ENCODE results near the gene NR2C2. TPM values are rescaled to one million over a fixed set of nuclear protein-coding genes. Genes with fewer than 3 reads are reported as not detected.
A peak's percentile ranks its signal among the peaks of the same experiment; 100 is the strongest.

The NR2C2 gene
- total RNA-seq, 2 donors from 2014 or later: 43.5 to 79.1 TPM

DNA sequence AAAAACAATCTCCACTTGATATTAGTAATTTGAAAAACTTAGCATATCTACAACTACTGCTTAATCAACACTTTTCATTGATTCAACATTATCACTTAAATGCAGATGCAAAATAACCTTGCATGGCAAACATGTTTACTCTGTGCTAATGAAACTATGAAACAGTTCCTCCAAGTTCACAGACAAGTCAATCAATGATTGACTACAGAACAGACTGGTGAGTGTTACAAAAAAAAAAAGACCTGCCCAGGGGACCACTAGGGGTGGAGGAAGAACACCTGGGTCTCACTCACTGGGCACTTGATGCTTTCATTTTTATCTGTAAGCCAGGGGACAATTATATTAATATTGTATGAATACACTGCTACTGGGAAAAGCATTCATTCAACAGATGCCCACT, 4.3 kb upstream of the NR2C2 start:
- H3K36me3 ChIP-seq: peaks cover 15% of the 10 kb centered on the region
- H3K9me3 ChIP-seq: no peaks in the 10 kb centered on the region
- H3K4me3 ChIP-seq: no peak overlapping the region
- peaks cover 8 to 26% of the 10 kb centered on the region in 2 donors for H3K4me1 ChIP-seq (ENCODE audit: control insufficient read depth in 1 of 2, low read depth in 2 of 2)
- no peak for ATAC-seq (ENCODE audit: insufficient number of reproducible peaks, low FRiP score, low read depth)
- no peaks in the 10 kb centered on the region for H3K27me3 ChIP-seq (replicated peaks; ENCODE audit: insufficient read depth)
- DNase-seq (ENCODE audit: low spot score): no peak
- H3K27ac ChIP-seq: no peak overlapping the region
- TF ChIP-seq, protein P1, sequence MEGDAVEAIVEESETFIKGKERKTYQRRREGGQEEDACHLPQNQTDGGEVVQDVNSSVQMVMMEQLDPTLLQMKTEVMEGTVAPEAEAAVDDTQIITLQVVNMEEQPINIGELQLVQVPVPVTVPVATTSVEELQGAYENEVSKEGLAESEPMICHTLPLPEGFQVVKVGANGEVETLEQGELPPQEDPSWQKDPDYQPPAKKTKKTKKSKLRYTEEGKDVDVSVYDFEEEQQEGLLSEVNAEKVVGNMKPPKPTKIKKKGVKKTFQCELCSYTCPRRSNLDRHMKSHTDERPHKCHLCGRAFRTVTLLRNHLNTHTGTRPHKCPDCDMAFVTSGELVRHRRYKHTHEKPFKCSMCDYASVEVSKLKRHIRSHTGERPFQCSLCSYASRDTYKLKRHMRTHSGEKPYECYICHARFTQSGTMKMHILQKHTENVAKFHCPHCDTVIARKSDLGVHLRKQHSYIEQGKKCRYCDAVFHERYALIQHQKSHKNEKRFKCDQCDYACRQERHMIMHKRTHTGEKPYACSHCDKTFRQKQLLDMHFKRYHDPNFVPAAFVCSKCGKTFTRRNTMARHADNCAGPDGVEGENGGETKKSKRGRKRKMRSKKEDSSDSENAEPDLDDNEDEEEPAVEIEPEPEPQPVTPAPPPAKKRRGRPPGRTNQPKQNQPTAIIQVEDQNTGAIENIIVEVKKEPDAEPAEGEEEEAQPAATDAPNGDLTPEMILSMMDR (IDR thresholded peaks at IDR 0.05): no peak

- H3K4me1 ChIP-seq (ENCODE audit: control insufficient read depth in 1 of 2, low read depth in 2 of 2): peaks cover 19 to 44% of the 10 kb centered on the region in 2 donors
- H3K27ac ChIP-seq: peak overlapping the region; percentile 99
- DNase-seq (ENCODE audit: low spot score): no peak
- TF ChIP-seq, protein P1 (IDR thresholded peaks at IDR 0.05): no peak
- no peaks in the 10 kb centered on the region for H3K9me3 ChIP-seq
- peak overlapping the region; percentile 96 for H3K4me3 ChIP-seq
- no peak for ATAC-seq (ENCODE audit: insufficient number of reproducible peaks, low FRiP score, low read depth)
- H3K27me3 ChIP-seq (replicated peaks; ENCODE audit: insufficient read depth): no peaks in the 10 kb centered on the region
- H3K36me3 ChIP-seq: peaks cover 15% of the 10 kb centered on the region
These were observed 1.1 kb upstream of the NR2C2 start for GRCh38 chr3:14946236-14946635.

GRCh38 chr3:14946739-14947099, 664 bp upstream of the NR2C2 start:
- Histone ChIP-seq H3K27me3 (replicated peaks; ENCODE audit: insufficient read depth) (no peaks in the 10 kb centered on the region), H3K4me3 (peak overlapping the region; percentile 96), H3K9me3 (no peaks in the 10 kb centered on the region), H3K4me1 (ENCODE audit: control insufficient read depth in 1 of 2, low read depth in 2 of 2) (peaks cover 19 to 44% of the 10 kb centered on the region in 2 donors), H3K36me3 (peaks cover 15% of the 10 kb centered on the region), H3K27ac (peak overlapping the region; percentile 99)
- TF ChIP-seq, protein P1 (IDR thresholded peaks at IDR 0.05): no peak
- ATAC-seq (ENCODE audit: insufficient number of reproducible peaks, low FRiP score, low read depth) (no peak), DNase-seq (ENCODE audit: low spot score) (no peak)

DNA sequence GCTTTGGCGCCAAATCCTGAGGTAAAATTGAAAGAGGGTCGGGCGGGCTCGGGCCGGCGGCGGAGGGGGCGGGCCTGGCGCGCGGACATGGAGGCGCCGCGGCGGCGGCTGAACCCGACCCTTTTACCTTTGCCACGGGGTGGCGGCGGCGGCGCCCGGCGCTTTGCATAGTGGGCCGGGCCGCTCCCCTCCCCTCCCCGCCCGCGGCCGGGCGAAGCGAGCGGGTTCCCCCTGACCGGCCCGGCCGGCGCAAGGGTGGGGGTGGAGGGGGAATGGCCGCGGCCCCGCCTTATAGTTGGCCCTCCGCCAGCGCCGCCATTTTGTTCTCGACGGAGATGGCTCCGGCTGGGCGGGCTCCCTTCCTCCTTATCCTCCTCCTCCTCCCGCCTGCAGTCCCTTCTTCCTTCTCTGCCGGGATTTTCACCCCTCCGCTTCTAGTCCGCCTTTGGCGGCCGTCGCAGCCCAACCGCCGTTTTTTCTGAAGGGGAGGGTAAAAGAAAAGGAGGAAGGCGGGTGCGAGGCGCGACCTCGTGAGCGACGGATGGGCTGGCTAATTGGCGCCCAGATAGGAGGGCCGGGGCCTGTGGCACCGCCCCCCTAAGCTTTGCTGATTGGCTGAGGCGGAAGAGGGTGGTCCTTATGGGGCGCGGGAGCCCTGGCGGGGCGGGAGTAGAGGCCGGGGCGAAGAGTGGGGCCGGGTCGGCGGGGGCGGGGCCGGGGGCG, 664 bp downstream of the NR2C2 start:
- peaks cover 19 to 44% of the 10 kb centered on the region in 2 donors for H3K4me1 ChIP-seq (ENCODE audit: control insufficient read depth in 1 of 2, low read depth in 2 of 2)
- H3K27ac ChIP-seq: peak overlapping the region; percentile 99
- DNase-seq (ENCODE audit: low spot score): peak; percentile 78
- peak; percentile 96 for ATAC-seq (ENCODE audit: insufficient number of reproducible peaks, low FRiP score, low read depth)
- H3K4me3 ChIP-seq: peak overlapping the region; percentile 96
- H3K36me3 ChIP-seq: peaks cover 10% of the 10 kb centered on the region
- H3K27me3 ChIP-seq (replicated peaks; ENCODE audit: insufficient read depth): no peaks in the 10 kb centered on the region
- H3K9me3 ChIP-seq: no peaks in the 10 kb centered on the region
- TF ChIP-seq, protein P1 (IDR thresholded peaks at IDR 0.05): no peak

DNA sequence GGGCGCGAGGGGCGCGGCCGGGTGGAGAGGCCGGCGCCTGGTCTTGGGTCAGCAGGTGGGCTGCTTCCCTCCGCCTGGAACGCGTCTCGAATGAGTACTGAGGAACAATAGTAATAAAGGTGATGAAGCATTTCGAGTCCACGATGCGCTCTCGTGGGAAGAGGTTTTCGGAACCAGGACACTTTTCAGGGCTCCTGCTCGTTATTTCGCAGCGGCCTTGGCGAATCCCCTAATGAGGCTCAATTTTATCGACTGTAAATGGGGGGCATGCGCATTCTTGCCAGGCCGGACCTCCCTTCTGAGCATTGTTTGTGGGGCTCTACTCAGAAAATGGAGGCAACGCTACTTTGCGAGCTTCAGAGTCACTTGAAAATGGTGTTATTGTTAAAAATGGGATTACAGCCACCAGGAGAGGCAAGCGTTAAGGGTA, 1.2 kb downstream of the NR2C2 start:
- DNase-seq (ENCODE audit: low spot score): no peak
- ATAC-seq (ENCODE audit: insufficient number of reproducible peaks, low FRiP score, low read depth): no peak
- Histone ChIP-seq H3K9me3 (no peaks in the 10 kb centered on the region), H3K4me3 (peak overlapping the region; percentile 96), H3K4me1 (ENCODE audit: control insufficient read depth in 1 of 2, low read depth in 2 of 2) (peaks cover 19 to 44% of the 10 kb centered on the region in 2 donors), H3K27me3 (replicated peaks; ENCODE audit: insufficient read depth) (no peaks in the 10 kb centered on the region), H3K36me3 (peaks cover 6% of the 10 kb centered on the region), H3K27ac (peak overlapping the region; percentile 75 to 99)
- TF ChIP-seq, protein P1 (IDR thresholded peaks at IDR 0.05): no peak
